PC-9 (cell line): ENCODE results near the gene RXRG.

Source experiments
- CTCF ChIP-seq: fragments of 200-600 bp; sonication (generic); conservative IDR thresholded peaks from 2 replicates; pipeline ENCODE4 v1.6.1; 2017; ENCODE audit warnings: mixed run types, antibody characterized with exemption, mild to moderate bottlenecking, moderate library complexity
- EZH2 ChIP-seq: fragments of 200-600 bp; sonication (generic); IDR thresholded peaks from 2 replicates; pipeline ENCODE4 v1.8.0; 2017; ENCODE audit warnings: antibody characterized with exemption, low read depth

- TF ChIP-seq CTCF (no peak), EZH2 (no peak)
Observed at GRCh38 chr1:165415068-165415467, 29.9 kb downstream of the RXRG start.
